ENCODE data around the gene IGFBP2. TPM values are rescaled to one million over a fixed set of nuclear protein-coding genes. Genes with fewer than 3 reads are reported as not detected.
"Not testable (repeated sequence)": the region's sequence is repeated elsewhere in the genome, so short reads cannot be mapped to it uniquely, and the experiment has no call there.

The IGFBP2 gene
- total RNA-seq, 4 donors from 2014 or later, result 113 to 207 (median 167) TPM

GRCh38 chr2:216594081-216594480 lies 39.1 kb upstream of the IGFBP2 start:
- WGBS, 2 donors, result 92 to 95% methylated on average over 1 of the region's 1 CpG
- Histone ChIP-seq H3K4me3 (no peak overlapping the region), H3K9me3 (no peaks in the 10 kb centered on the region), H3K27ac (no peak overlapping the region), H3K4me1 (peaks cover 0 to 35% (median 14%) of the 10 kb centered on the region in 3 donors), H3K36me3 (no peaks in the 10 kb centered on the region), H3K27me3 (no peaks in the 10 kb centered on the region)
- intact Hi-C loops (cut with DNase I), result no loop called here
- no peak for DNase-seq
- TF ChIP-seq CTCF (IDR thresholded peaks at IDR 0.05) (no peak), POLR2A (IDR thresholded peaks at IDR 0.05) (no peak)

GRCh38 chr2:216596236-216596979 lies 36.8 kb upstream of the IGFBP2 start:
- DNase-seq, result no peak
- Histone ChIP-seq H3K36me3 (no peaks in the 10 kb centered on the region), H3K27ac (peak overlapping the region in 2 of 4 donors; percentile 46 to 53), H3K27me3 (no peaks in the 10 kb centered on the region), H3K4me1 (peaks cover 0 to 27% (median 8%) of the 10 kb centered on the region in 3 donors), H3K9me3 (no peaks in the 10 kb centered on the region), H3K4me3 (no peak overlapping the region)
- TF ChIP-seq CTCF (IDR thresholded peaks at IDR 0.05), result no peak
- TF ChIP-seq POLR2A (IDR thresholded peaks at IDR 0.05), result no peak
- intact Hi-C loops (cut with DNase I), result no loop called here
- WGBS, 2 donors, result 39 to 45% methylated on average over 8 of the region's 8 CpGs

GRCh38 chr2:216596980-216597509 lies 36.2 kb upstream of the IGFBP2 start:
- no peak overlapping the region for H3K4me3 ChIP-seq
- H3K27ac ChIP-seq, result peak overlapping the region in 1 of 4 donors; percentile 46
- intact Hi-C loops (cut with DNase I), result no loop called here
- DNase-seq, result no peak
- no peaks in the 10 kb centered on the region for H3K9me3 ChIP-seq
- peaks cover 0 to 27% (median 8%) of the 10 kb centered on the region in 3 donors for H3K4me1 ChIP-seq
- TF ChIP-seq POLR2A (IDR thresholded peaks at IDR 0.05) (no peak), CTCF (IDR thresholded peaks at IDR 0.05) (no peak)
- H3K36me3 ChIP-seq, result no peaks in the 10 kb centered on the region
- WGBS, 2 donors, result 14 to 21% methylated on average over 5 of the region's 5 CpGs
- no peaks in the 10 kb centered on the region for H3K27me3 ChIP-seq

- WGBS, 2 donors, result 30 to 72% methylated on average over 2 to 4 of the region's 7 CpGs
- H3K27me3 ChIP-seq; DNase-seq; intact Hi-C loops (cut with DNase I); H3K36me3 ChIP-seq; H3K9me3 ChIP-seq; H3K4me3 ChIP-seq; H3K27ac ChIP-seq: not testable (repeated sequence)
- peaks cover 0 to 27% (median 8%) of the 10 kb centered on the region in 3 donors for H3K4me1 ChIP-seq
These were observed 35.4 kb upstream of the IGFBP2 start for GRCh38 chr2:216597825-216598224.

- WGBS, 2 donors, result 68 to 72% methylated on average over 9 to 10 of the region's 12 CpGs
- H3K27ac ChIP-seq, result no peak overlapping the region
- peaks cover 0 to 7% (median 0%) of the 10 kb centered on the region in 4 donors for H3K27me3 ChIP-seq
- H3K9me3 ChIP-seq, result no peaks in the 10 kb centered on the region
- no peaks in the 10 kb centered on the region for H3K36me3 ChIP-seq
- DNase-seq, result no peak
- intact Hi-C loops (cut with DNase I), result no loop called here
- H3K4me3 ChIP-seq, result no peak overlapping the region
- TF ChIP-seq CTCF (IDR thresholded peaks at IDR 0.05) (no peak), POLR2A (IDR thresholded peaks at IDR 0.05) (no peak)
- peaks cover 0 to 17% (median 8%) of the 10 kb centered on the region in 3 donors for H3K4me1 ChIP-seq
These were observed 31.4 kb upstream of the IGFBP2 start for GRCh38 chr2:216601632-216602409.

All from esophagus squamous epithelium (tissue), 5 donors.